Activated T-cell treated with anti-CD3 and anti-CD28 coated beads, Interleukin-2, amount 50 U/mL, for 4 hours (primary cell): ENCODE data around the gene RPLP1. TPM values are rescaled to one million over a fixed set of nuclear protein-coding genes. Genes with fewer than 3 reads are reported as not detected.

ENCODE experiments used
- ATAC-seq, 2 donors: fragments of 200-7000 bp; cut with Tn5 transposase; one replicate each; pipeline ENCODE4 v1.10.0; 2021
- DNase-seq: peaks from one replicate; pipeline ENCODE4 v3.0.0-alpha.2; 2020
- H3K27me3 Mint-ChIP-seq: one replicate; pipeline ENCODE4 v1.8.0; 2021; ENCODE audit warnings: low read depth, mixed read lengths
- H3K36me3 Mint-ChIP-seq: one replicate; pipeline ENCODE4 v1.8.0; 2022; ENCODE audit warnings: mixed read lengths; ENCODE audit not compliant: insufficient read depth
- H3K4me1 Mint-ChIP-seq: one replicate; pipeline ENCODE4 v1.8.0; 2021; ENCODE audit warnings: low read depth, mixed read lengths
- H3K4me3 Mint-ChIP-seq: one replicate; pipeline ENCODE4 v1.8.0; 2021; ENCODE audit warnings: mild to moderate bottlenecking, moderate library complexity, mixed read lengths
- H3K9me3 Mint-ChIP-seq: one replicate; pipeline ENCODE4 v1.8.0; 2021; ENCODE audit warnings: mixed read lengths
- total RNA-seq, 3 donors: library from RNA; stranded (reverse); gene quantifications; one replicate each; pipeline ENCODE4 v1.2.1, GENCODE V29; 2021

RPLP1 gene
- 1,000 to 10,000 TPM; 3,232 to 3,343 (median 3,252) TPM for total RNA-seq

- ATAC-seq (peak; percentile 87 to 90), DNase-seq (peak; percentile 96)
- H3K36me3 Mint-ChIP-seq: peaks cover 37% of the 10 kb centered on the region
- no peaks in the 10 kb centered on the region for H3K27me3 Mint-ChIP-seq
- no peaks in the 10 kb centered on the region for H3K9me3 Mint-ChIP-seq
- H3K4me1 Mint-ChIP-seq: peaks cover 32% of the 10 kb centered on the region
- H3K4me3 Mint-ChIP-seq: peak within 1 kb of the TSS; percentile 100
These were observed at the start of gene RPLP1 for GRCh38 chr15:69452692-69453521. Gene RPLP1, plus strand, starts transcription at chr15:69452818. Its CDS starts 131 bp downstream, at chr15:69452949.

- Mint-ChIP-seq H3K27me3 (peaks cover 9% of the 10 kb centered on the region), H3K4me1 (peaks cover 3% of the 10 kb centered on the region), H3K36me3 (no peaks in the 10 kb centered on the region), H3K4me3 (no peak overlapping the region), H3K9me3 (no peaks in the 10 kb centered on the region)
- ATAC-seq (no peak), DNase-seq (no peak)
These were observed 49.0 kb upstream of the RPLP1 start for GRCh38 chr15:69403594-69403993.

GRCh38 chr15:69405110-69405509 is 47.5 kb upstream of the RPLP1 start:
- DNase-seq (no peak), ATAC-seq (no peak)
- peaks cover 9% of the 10 kb centered on the region for H3K27me3 Mint-ChIP-seq
- no peak overlapping the region for H3K4me3 Mint-ChIP-seq
- no peaks in the 10 kb centered on the region for H3K36me3 Mint-ChIP-seq
- no peaks in the 10 kb centered on the region for H3K9me3 Mint-ChIP-seq
- peaks cover 3% of the 10 kb centered on the region for H3K4me1 Mint-ChIP-seq

DNA sequence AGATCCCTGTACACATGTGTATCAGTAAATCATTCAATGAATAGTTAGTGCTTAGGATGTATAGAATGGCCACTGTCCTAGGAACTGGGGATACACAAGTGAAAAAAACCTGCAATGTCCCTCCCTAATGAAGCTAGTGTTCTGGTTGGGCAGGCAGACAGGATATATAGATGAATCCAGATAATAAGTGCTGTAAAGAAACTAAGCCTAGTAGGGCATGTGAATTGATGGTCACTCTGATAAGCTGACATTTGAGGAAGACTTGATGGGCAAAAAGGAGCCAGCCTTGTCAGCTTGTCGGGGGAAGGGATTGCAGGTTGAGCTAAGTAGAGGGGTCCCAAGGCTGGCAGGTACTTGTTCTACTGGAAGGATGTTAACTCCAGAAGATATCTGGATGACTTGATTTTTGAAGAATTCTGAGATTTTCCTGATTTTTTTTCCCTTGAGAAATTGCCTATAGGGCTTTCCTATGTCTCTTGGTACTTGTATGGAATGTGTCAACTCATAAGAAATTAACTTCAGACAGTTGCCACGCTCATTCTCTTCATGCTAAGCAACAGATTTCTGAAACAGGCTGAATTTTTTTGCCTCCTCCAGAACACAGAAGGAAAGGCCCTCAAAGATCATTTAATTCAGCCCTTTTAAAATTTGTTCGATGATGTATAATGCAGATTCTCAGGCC is 44.8 kb upstream of the RPLP1 start:
- ATAC-seq: no peak
- no peak overlapping the region for H3K4me3 Mint-ChIP-seq

GRCh38 chr15:69408841-69409240 is 43.8 kb upstream of the RPLP1 start:
- Mint-ChIP-seq H3K4me3 (no peak overlapping the region), H3K36me3 (no peaks in the 10 kb centered on the region), H3K27me3 (peaks cover 6% of the 10 kb centered on the region), H3K4me1 (peaks cover under 1% of the 10 kb centered on the region), H3K9me3 (no peaks in the 10 kb centered on the region)
- ATAC-seq: no peak
- DNase-seq: no peak

More for the DNA sequence above, 44.8 kb upstream of the RPLP1 start:
- H3K36me3 Mint-ChIP-seq: no peaks in the 10 kb centered on the region
- no peak for DNase-seq
- no peaks in the 10 kb centered on the region for H3K9me3 Mint-ChIP-seq
- peaks cover 9% of the 10 kb centered on the region for H3K27me3 Mint-ChIP-seq
- no peaks in the 10 kb centered on the region for H3K4me1 Mint-ChIP-seq

DNA sequence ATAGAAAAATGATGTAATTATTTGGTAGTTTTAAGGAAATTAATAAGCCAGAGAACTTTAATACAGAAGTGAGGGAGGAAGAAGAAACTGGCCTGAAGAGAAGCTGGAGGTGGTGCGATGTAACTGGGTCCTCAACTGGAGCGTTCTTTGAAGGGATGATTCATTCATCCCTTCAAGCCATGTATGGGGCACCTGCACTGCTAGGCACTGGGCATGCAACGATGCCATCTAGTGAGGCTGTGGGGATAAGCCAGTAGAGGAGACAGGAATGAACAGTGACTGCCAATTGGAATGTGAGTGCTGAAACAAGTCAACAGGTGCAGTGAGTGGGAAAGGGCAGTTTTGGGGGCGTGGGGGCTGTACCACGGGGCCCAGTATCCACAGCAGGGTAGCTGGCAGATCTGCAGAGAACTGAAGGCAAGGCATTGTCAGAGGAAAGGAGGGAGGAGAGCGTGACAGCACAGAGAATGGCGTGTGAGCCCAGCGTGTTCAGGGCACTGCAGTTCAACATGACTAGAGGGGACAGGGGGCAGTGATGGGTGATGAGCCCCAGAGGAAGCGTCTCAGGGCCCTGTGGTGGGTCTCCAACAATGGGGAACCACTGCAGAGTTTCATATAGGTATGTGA is 42.3 kb upstream of the RPLP1 start:
- no peak for DNase-seq
- H3K36me3 Mint-ChIP-seq: no peaks in the 10 kb centered on the region
- no peak for ATAC-seq
- H3K27me3 Mint-ChIP-seq: peaks cover 9% of the 10 kb centered on the region
- H3K4me1 Mint-ChIP-seq: peaks cover 6% of the 10 kb centered on the region
- H3K4me3 Mint-ChIP-seq: no peak overlapping the region
- H3K9me3 Mint-ChIP-seq: no peaks in the 10 kb centered on the region

DNA sequence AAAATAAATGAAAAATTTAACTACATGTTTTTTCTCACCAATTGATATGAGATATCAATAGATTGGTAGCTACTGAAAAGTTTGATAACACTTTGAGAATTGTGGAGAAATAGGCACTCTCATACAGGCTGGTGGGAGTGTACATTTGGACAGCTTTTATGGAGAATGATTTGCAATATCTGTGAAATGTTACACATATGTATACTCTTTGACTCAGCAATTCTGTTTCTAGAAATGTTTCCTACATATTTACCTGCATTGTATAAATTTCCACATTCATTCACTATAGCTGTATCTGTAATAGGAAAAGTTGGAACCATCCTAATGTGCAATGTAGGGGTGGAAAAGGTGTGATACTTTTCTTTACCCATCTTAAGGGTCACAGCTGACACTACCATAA is 40.3 kb upstream of the RPLP1 start:
- no peak for ATAC-seq
- H3K4me3 Mint-ChIP-seq: no peak overlapping the region

DNA sequence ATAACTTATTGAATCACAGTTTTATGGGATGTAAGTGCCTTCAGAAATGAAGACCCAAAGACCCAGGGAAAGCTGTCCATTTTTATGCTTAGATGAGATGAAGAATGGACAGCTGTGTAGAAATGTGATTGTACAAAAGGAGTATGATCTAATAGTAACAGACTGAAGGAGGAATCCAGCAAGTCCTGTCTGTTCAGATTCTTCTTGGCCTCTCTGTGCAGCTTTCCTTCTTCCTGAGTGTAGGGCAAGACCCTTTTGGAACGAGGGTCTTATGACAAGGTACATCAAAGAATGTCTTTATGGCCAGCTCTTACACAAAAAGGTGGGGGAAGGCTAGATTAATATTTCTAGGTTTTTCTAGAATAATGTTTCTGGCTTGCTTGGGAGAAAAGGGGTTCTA is 39.9 kb upstream of the RPLP1 start:
- H3K27me3 Mint-ChIP-seq: peaks cover 5% of the 10 kb centered on the region

More for the DNA sequence above, 40.3 kb upstream of the RPLP1 start:
- Mint-ChIP-seq H3K4me1 (peaks cover 6% of the 10 kb centered on the region), H3K36me3 (no peaks in the 10 kb centered on the region), H3K9me3 (no peaks in the 10 kb centered on the region), H3K27me3 (peaks cover 7% of the 10 kb centered on the region)
- DNase-seq: no peak

GRCh38 chr15:69413822-69414700 is 38.6 kb upstream of the RPLP1 start, which contains the start of gene KIF23:
Gene KIF23, plus strand, starts transcription at chr15:69414349. Its CDS starts 117 bp downstream, at chr15:69414466.
- DNase-seq (peak; percentile 91), ATAC-seq (peak; percentile 99)
- Mint-ChIP-seq H3K27me3 (peaks cover 3% of the 10 kb centered on the region), H3K9me3 (no peaks in the 10 kb centered on the region), H3K36me3 (no peaks in the 10 kb centered on the region), H3K4me3 (peak within 1 kb of the TSS; percentile 81), H3K4me1 (peaks cover 6% of the 10 kb centered on the region)

More for the DNA sequence above, 39.9 kb upstream of the RPLP1 start:
- ATAC-seq (no peak), DNase-seq (no peak)
- Mint-ChIP-seq H3K9me3 (no peaks in the 10 kb centered on the region), H3K4me1 (peaks cover 6% of the 10 kb centered on the region), H3K36me3 (no peaks in the 10 kb centered on the region), H3K4me3 (no peak overlapping the region)

- H3K4me3 Mint-ChIP-seq: peak overlapping the region; percentile 73
- no peaks in the 10 kb centered on the region for H3K9me3 Mint-ChIP-seq
- ATAC-seq (peak; percentile 19 to 23), DNase-seq (no peak)
- peaks cover 6% of the 10 kb centered on the region for H3K4me1 Mint-ChIP-seq
- no peaks in the 10 kb centered on the region for H3K36me3 Mint-ChIP-seq
- peaks cover 3% of the 10 kb centered on the region for H3K27me3 Mint-ChIP-seq
These were observed 37.9 kb upstream of the RPLP1 start for GRCh38 chr15:69414701-69415167.

DNA sequence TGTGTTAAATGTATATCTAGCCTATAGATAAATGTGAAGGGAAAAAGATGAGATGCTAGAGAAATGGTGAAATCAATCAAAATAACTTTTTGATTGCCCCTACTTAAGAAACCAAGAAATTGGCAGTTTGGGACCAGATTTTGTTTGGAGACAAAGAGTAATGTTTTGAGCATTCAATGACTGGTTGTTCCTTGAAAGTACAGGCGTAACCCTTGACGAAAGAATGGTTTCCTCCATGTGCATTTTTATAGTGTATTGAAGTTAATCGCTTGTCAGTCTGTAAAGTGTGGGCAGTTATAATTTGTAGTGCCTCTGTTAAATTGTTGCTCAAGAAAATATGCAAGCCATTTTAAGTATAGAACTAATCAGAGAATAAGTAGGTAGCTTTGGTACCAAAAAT is 37.2 kb upstream of the RPLP1 start:
- ATAC-seq: no peak

DNA sequence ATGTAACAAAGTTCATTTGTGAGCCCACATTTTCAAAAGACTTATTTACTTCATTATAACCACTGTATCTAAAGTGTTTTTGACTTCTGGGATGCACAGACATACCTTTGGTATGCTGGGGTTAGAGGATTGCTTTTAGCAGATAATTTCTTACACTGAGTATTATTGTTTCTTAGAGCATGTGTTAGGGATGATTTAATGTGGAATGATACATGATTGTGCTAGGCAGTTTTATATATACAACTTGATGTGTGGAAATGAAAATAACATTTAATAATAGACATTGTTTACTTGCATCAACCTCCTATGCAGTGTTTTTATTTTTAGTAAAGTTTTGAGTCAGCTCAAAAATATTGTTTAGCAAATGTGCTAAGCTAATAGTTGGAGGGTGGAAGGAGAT is 35.0 kb upstream of the RPLP1 start:
- Mint-ChIP-seq H3K9me3 (no peaks in the 10 kb centered on the region), H3K27me3 (peaks cover 3% of the 10 kb centered on the region), H3K4me1 (peaks cover 6% of the 10 kb centered on the region), H3K36me3 (no peaks in the 10 kb centered on the region), H3K4me3 (no peak overlapping the region)
- DNase-seq (no peak), ATAC-seq (no peak)

More for the DNA sequence above, 37.2 kb upstream of the RPLP1 start:
- Mint-ChIP-seq H3K4me1 (peaks cover 6% of the 10 kb centered on the region), H3K4me3 (peak overlapping the region; percentile 63), H3K9me3 (no peaks in the 10 kb centered on the region), H3K27me3 (peaks cover 3% of the 10 kb centered on the region), H3K36me3 (no peaks in the 10 kb centered on the region)
- DNase-seq: no peak

DNA sequence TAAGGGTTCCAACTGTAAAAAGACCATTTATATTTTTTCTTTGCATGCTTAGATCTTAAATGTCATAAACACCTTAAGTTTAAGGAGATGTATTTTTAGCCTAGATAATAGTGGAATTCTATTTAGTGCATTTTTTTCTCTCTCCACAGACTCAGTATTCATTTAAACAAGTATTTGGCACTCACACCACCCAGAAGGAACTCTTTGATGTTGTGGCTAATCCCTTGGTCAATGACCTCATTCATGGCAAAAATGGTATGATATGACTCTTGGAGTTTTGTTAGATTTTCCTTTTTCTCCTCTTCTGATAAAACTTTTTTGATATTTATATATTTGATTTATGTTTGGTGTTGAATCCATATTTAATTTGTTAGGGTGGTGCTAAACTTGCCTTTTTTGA is 31.1 kb upstream of the RPLP1 start:
- no peaks in the 10 kb centered on the region for H3K9me3 Mint-ChIP-seq
- no peaks in the 10 kb centered on the region for H3K4me1 Mint-ChIP-seq
- H3K4me3 Mint-ChIP-seq: no peak overlapping the region
- ATAC-seq (no peak), DNase-seq (no peak)
- no peaks in the 10 kb centered on the region for H3K27me3 Mint-ChIP-seq
- H3K36me3 Mint-ChIP-seq: no peaks in the 10 kb centered on the region
